ENCODE data around the gene PPP2R5E. TPM values are rescaled to one million over a fixed set of nuclear protein-coding genes. Genes with fewer than 3 reads are reported as not detected.
A peak's percentile ranks its signal among the peaks of the same experiment; 100 is the strongest.

The PPP2R5E gene
- total and polyA plus RNA-seq, 2 experiments from 2014 or later: 21.8 to 31.8 TPM

GRCh38 chr14:63393012-63393411 is 150.2 kb downstream of the PPP2R5E start:
- Histone ChIP-seq H4K20me1 (ENCODE audit: insufficient read depth) (no peaks in the 10 kb centered on the region), H3K27me3 (replicated peaks; ENCODE audit: insufficient read depth) (no peaks in the 10 kb centered on the region), H3F3A (ENCODE audit: insufficient read depth) (peaks cover 4% of the 10 kb centered on the region; the same call in 1 of the 2 replicates), H3K27ac (no peak overlapping the region), H3K4me3 (no peak overlapping the region), H3K9me3 (ENCODE audit: low read depth) (no peaks in the 10 kb centered on the region), H2AFZ (no peak overlapping the region), H3K79me2 (ENCODE audit: insufficient read depth) (peaks cover 6% of the 10 kb centered on the region; the same call in 1 of the 2 replicates), H3K36me3 (ENCODE audit: low read depth) (peaks cover 11% of the 10 kb centered on the region; the same call in 1 of the 2 replicates), H3K9me2 (ENCODE audit: insufficient read depth) (no peaks in the 10 kb centered on the region), H3K9ac (no peak overlapping the region), H3K4me1 (ENCODE audit: insufficient read depth) (peaks cover 4% of the 10 kb centered on the region; the same call in 1 of the 2 replicates), H3K4me2 (ENCODE audit: unreplicated experiment) (no peak overlapping the region)
- 53 to 54% methylated on average over 2 of the region's 2 CpGs for WGBS, 2 experiments (ENCODE audit: low coverage in 1 of 2, low lambda C conversion rate in 2 of 2, missing lambda C conversion rate in 2 of 2)
- DNase-seq: no peak
- in situ Hi-C loops (cut with MboI): loop anchor here (25.0 kb wide), 1 partner anchor 369 kb away; no protein-coding TSS in a partner anchor
- TF ChIP-seq EZH2 (IDR thresholded peaks at IDR 0.05; ENCODE audit: insufficient read depth, poor library complexity, severe bottlenecking) (no peak), EZH2phosphoT487 (IDR thresholded peaks at IDR 0.05; ENCODE audit: insufficient read depth, low read depth) (no peak)

DNA sequence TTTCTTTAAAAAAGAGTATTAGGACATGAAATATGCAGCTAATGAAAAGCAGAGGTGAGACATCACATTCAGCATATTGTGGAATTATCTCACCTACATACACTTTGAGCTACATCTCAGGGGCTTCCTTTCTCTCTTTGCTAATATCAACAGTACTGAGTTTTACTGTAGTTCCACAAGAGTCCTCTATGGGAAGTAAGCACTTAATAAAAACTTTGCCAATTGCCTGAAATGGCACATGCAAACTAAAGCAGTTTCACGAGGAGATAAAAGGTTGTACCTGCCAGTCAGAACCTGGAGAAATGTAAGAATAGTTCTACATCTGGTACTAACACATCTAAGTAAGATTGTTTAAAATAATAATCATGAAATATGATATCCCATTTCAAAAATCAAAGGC is 150.9 kb downstream of the PPP2R5E start:
- no peaks in the 10 kb centered on the region for H3K9me2 ChIP-seq (ENCODE audit: insufficient read depth)
- no peak overlapping the region for H3K4me2 ChIP-seq (ENCODE audit: unreplicated experiment)
- peaks cover 11% of the 10 kb centered on the region; the same call in 1 of the 2 replicates for H3K36me3 ChIP-seq (ENCODE audit: low read depth)
- no peaks in the 10 kb centered on the region; the same call in 1 of the 2 replicates for H3K79me2 ChIP-seq (ENCODE audit: insufficient read depth)
- H2AFZ ChIP-seq: no peak overlapping the region
- no peaks in the 10 kb centered on the region for H3K9me3 ChIP-seq (ENCODE audit: low read depth)
- H4K20me1 ChIP-seq (ENCODE audit: insufficient read depth): no peaks in the 10 kb centered on the region
- no peak overlapping the region for H3K27ac ChIP-seq
- H3K9ac ChIP-seq: no peak overlapping the region
- H3K4me3 ChIP-seq: no peak overlapping the region
- TF ChIP-seq EZH2 (IDR thresholded peaks at IDR 0.05; ENCODE audit: insufficient read depth, poor library complexity, severe bottlenecking) (no peak), EZH2phosphoT487 (IDR thresholded peaks at IDR 0.05; ENCODE audit: insufficient read depth, low read depth) (no peak)
- H3K27me3 ChIP-seq (replicated peaks; ENCODE audit: insufficient read depth): no peaks in the 10 kb centered on the region
- peaks cover 4% of the 10 kb centered on the region; the same call in 1 of the 2 replicates for H3F3A ChIP-seq (ENCODE audit: insufficient read depth)
- peak; percentile 15 for DNase-seq
- in situ Hi-C loops (cut with MboI): loop anchor here (25.0 kb wide), 1 partner anchor 370 kb away; no protein-coding TSS in a partner anchor
- H3K4me1 ChIP-seq (ENCODE audit: insufficient read depth): peaks cover 4% of the 10 kb centered on the region; the same call in 1 of the 2 replicates
- 22 to 27% methylated on average over 1 of the region's 1 CpG for WGBS, 2 experiments (ENCODE audit: low coverage in 1 of 2, low lambda C conversion rate in 2 of 2, missing lambda C conversion rate in 2 of 2)

- Histone ChIP-seq H3K9me2 (ENCODE audit: insufficient read depth) (no peaks in the 10 kb centered on the region), H4K20me1 (ENCODE audit: insufficient read depth) (no peaks in the 10 kb centered on the region), H3K27ac (no peak overlapping the region), H3K4me1 (ENCODE audit: insufficient read depth) (no peaks in the 10 kb centered on the region), H3K4me3 (no peak overlapping the region), H3K36me3 (ENCODE audit: low read depth) (peaks cover 16% of the 10 kb centered on the region; the same call in 1 of the 2 replicates), H3K79me2 (ENCODE audit: insufficient read depth) (no peaks in the 10 kb centered on the region; the same call in 1 of the 2 replicates), H3K9ac (no peak overlapping the region), H3K4me2 (ENCODE audit: unreplicated experiment) (no peak overlapping the region), H3K9me3 (ENCODE audit: low read depth) (no peaks in the 10 kb centered on the region), H3K27me3 (replicated peaks; ENCODE audit: insufficient read depth) (no peaks in the 10 kb centered on the region), H2AFZ (no peak overlapping the region), H3F3A (ENCODE audit: insufficient read depth) (no peaks in the 10 kb centered on the region)
- TF ChIP-seq EZH2 (IDR thresholded peaks at IDR 0.05; ENCODE audit: insufficient read depth, poor library complexity, severe bottlenecking) (no peak), EZH2phosphoT487 (IDR thresholded peaks at IDR 0.05; ENCODE audit: insufficient read depth, low read depth) (no peak)
- in situ Hi-C loops (cut with MboI): loop anchor here (25.0 kb wide), 1 partner anchor 373 kb away; no protein-coding TSS in a partner anchor
- WGBS, 2 experiments (ENCODE audit: low coverage in 1 of 2, low lambda C conversion rate in 2 of 2, missing lambda C conversion rate in 2 of 2): 57 to 65% methylated on average over 8 of the region's 8 CpGs
- peak; percentile 76 for DNase-seq
These were observed 154.3 kb downstream of the PPP2R5E start for GRCh38 chr14:63388766-63389431.

- TF ChIP-seq EZH2 (IDR thresholded peaks at IDR 0.05; ENCODE audit: insufficient read depth, poor library complexity, severe bottlenecking): no peak
- TF ChIP-seq EZH2phosphoT487 (IDR thresholded peaks at IDR 0.05; ENCODE audit: insufficient read depth, low read depth): no peak
- H3K9ac ChIP-seq: no peak overlapping the region
- DNase-seq: no peak
- H3K27ac ChIP-seq: no peak overlapping the region
- H3K9me3 ChIP-seq (ENCODE audit: low read depth): no peaks in the 10 kb centered on the region
- H3K27me3 ChIP-seq (replicated peaks; ENCODE audit: insufficient read depth): no peaks in the 10 kb centered on the region
- H3K79me2 ChIP-seq (ENCODE audit: insufficient read depth): no peaks in the 10 kb centered on the region; the same call in 1 of the 2 replicates
- peaks cover 18% of the 10 kb centered on the region for H3K36me3 ChIP-seq (ENCODE audit: low read depth)
- no peaks in the 10 kb centered on the region for H3K4me1 ChIP-seq (ENCODE audit: insufficient read depth)
- WGBS, 2 experiments (ENCODE audit: low coverage in 1 of 2, low lambda C conversion rate in 2 of 2, missing lambda C conversion rate in 2 of 2): 71 to 72% methylated on average over 5 of the region's 5 CpGs
- H3K9me2 ChIP-seq (ENCODE audit: insufficient read depth): no peaks in the 10 kb centered on the region
- in situ Hi-C loops (cut with MboI): loop anchor here (25.0 kb wide), 1 partner anchor 375 kb away; no protein-coding TSS in a partner anchor
- H3F3A ChIP-seq (ENCODE audit: insufficient read depth): no peaks in the 10 kb centered on the region
- no peak overlapping the region for H3K4me2 ChIP-seq (ENCODE audit: unreplicated experiment)
- no peak overlapping the region for H3K4me3 ChIP-seq
- H4K20me1 ChIP-seq (ENCODE audit: insufficient read depth): no peaks in the 10 kb centered on the region
- no peak overlapping the region for H2AFZ ChIP-seq
These were observed 155.5 kb downstream of the PPP2R5E start for GRCh38 chr14:63387711-63388110.

All from GM23248 (cell line).